ENCODE measurements around the gene FAIM2.
"Not testable (repeated sequence)": the region's sequence is repeated elsewhere in the genome, so short reads cannot be mapped to it uniquely, and the experiment has no call there.

The FAIM2 gene

GRCh38 chr12:49889361-49890095 is 14.2 kb downstream of the FAIM2 start:
- Mint-ChIP-seq H3K9me3 (no peaks in the 10 kb centered on the region), H3K36me3 (ENCODE audit: low read depth) (no peaks in the 10 kb centered on the region), H3K27me3 (ENCODE audit: low read depth) (peaks cover 6% of the 10 kb centered on the region), H3K4me3 (no peak overlapping the region), H3K4me1 (ENCODE audit: low read depth) (no peaks in the 10 kb centered on the region), H3K27ac (no peak overlapping the region)
- DNase-seq (ENCODE audit: low spot score) = no peak

GRCh38 chr12:49888461-49889151 is 15.1 kb downstream of the FAIM2 start:
- H3K4me3 Mint-ChIP-seq = no peak overlapping the region
- H3K4me1 Mint-ChIP-seq (ENCODE audit: low read depth) = no peaks in the 10 kb centered on the region
- H3K9me3 Mint-ChIP-seq = no peaks in the 10 kb centered on the region
- H3K36me3 Mint-ChIP-seq (ENCODE audit: low read depth) = no peaks in the 10 kb centered on the region
- H3K27me3 Mint-ChIP-seq (ENCODE audit: low read depth) = peaks cover 8% of the 10 kb centered on the region
- no peak for DNase-seq (ENCODE audit: low spot score)
- H3K27ac Mint-ChIP-seq = no peak overlapping the region

- H3K4me1 Mint-ChIP-seq (ENCODE audit: low read depth) = no peaks in the 10 kb centered on the region
- no peaks in the 10 kb centered on the region for H3K9me3 Mint-ChIP-seq
- no peaks in the 10 kb centered on the region for H3K36me3 Mint-ChIP-seq (ENCODE audit: low read depth)
- no peak overlapping the region for H3K4me3 Mint-ChIP-seq
- DNase-seq (ENCODE audit: low spot score) = no peak
- peaks cover 10% of the 10 kb centered on the region for H3K27me3 Mint-ChIP-seq (ENCODE audit: low read depth)
- H3K27ac Mint-ChIP-seq = no peak overlapping the region
Observed at GRCh38 chr12:49887536-49888401, 15.9 kb downstream of the FAIM2 start.

- no peak overlapping the region for H3K4me3 Mint-ChIP-seq
- no peak for DNase-seq (ENCODE audit: low spot score)
- no peaks in the 10 kb centered on the region for H3K36me3 Mint-ChIP-seq (ENCODE audit: low read depth)
- H3K27me3 Mint-ChIP-seq (ENCODE audit: low read depth) = peaks cover 7% of the 10 kb centered on the region
- no peaks in the 10 kb centered on the region for H3K9me3 Mint-ChIP-seq
- no peak overlapping the region for H3K27ac Mint-ChIP-seq
- no peaks in the 10 kb centered on the region for H3K4me1 Mint-ChIP-seq (ENCODE audit: low read depth)
Observed at GRCh38 chr12:49887091-49887490, 16.6 kb downstream of the FAIM2 start.

DNA sequence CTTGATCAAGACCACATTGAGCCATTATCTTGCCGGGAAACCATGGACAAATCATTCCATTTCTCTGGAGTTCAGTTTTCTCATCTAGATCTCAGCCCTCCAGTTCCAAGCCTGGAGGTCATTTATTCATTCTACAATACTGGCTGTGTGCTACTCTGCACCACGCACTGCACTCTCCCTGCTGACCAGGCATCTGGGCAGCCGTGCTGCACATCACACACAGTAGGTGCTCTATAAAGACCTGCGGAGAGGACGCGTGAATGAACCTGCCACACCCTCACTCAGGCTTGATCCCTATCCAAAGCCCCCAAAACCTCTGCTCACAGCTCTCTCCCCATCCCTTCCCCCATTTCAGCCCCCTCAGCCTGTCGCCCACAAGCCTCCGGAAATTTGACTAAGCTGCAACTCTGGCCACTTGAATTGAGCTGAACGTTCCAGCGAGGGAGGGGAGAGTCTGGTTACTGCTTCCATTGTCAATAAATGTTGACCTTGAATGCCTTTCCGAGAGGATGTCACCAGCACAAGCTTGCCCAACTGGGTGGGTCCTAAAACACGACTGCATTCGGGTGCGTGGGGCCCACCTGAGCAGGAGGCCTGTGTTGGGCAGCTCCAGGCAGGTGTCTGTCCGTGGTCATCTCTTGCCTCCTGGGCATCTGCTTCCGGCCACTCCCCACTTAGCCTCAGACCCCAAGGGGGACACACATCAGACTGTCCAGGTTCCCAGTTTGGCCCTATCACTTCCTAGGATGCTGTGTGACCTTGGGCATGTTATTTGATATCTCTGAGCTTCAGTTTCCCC is 17.8 kb downstream of the FAIM2 start:
- H3K27me3 Mint-ChIP-seq (ENCODE audit: low read depth) = peaks cover 7% of the 10 kb centered on the region
- no peak overlapping the region for H3K27ac Mint-ChIP-seq
- H3K4me1 Mint-ChIP-seq (ENCODE audit: low read depth) = no peaks in the 10 kb centered on the region
- DNase-seq (ENCODE audit: low spot score) = no peak
- H3K4me3 Mint-ChIP-seq = no peak overlapping the region
- H3K9me3 Mint-ChIP-seq = no peaks in the 10 kb centered on the region
- H3K36me3 Mint-ChIP-seq (ENCODE audit: low read depth) = no peaks in the 10 kb centered on the region

DNA sequence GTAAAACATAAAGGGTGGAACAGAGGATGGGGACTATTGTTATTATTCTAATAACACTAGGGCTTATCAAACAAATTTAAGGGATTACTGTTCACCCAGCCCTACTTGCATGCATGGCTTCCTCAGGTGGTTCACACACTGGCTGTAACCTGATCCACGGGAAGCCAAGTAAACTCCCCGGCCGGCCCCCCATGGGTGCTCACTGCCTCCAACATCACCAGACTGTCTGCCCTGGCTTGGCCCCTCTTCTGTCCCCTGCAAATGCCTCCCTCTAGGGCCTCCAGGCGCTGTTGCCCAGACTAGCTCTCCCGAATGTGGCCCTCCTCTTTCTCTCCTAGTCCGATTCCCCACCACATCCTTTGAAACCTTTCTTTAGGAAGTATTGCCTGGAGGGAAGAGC is 18.6 kb downstream of the FAIM2 start:
- Mint-ChIP-seq H3K9me3 (peaks cover 7% of the 10 kb centered on the region), H3K27me3 (ENCODE audit: low read depth) (peaks cover 7% of the 10 kb centered on the region), H3K36me3 (ENCODE audit: low read depth) (no peaks in the 10 kb centered on the region), H3K4me3 (no peak overlapping the region), H3K27ac (no peak overlapping the region), H3K4me1 (ENCODE audit: low read depth) (no peaks in the 10 kb centered on the region)
- no peak for DNase-seq (ENCODE audit: low spot score)

GRCh38 chr12:49882851-49883464 is 20.7 kb downstream of the FAIM2 start:
- Mint-ChIP-seq H3K27ac (no peak overlapping the region), H3K27me3 (ENCODE audit: low read depth) (peaks cover 7% of the 10 kb centered on the region), H3K4me3 (no peak overlapping the region), H3K36me3 (ENCODE audit: low read depth) (peaks cover 2% of the 10 kb centered on the region), H3K4me1 (ENCODE audit: low read depth) (no peaks in the 10 kb centered on the region), H3K9me3 (peaks cover 29% of the 10 kb centered on the region)
- DNase-seq (ENCODE audit: low spot score) = no peak

DNA sequence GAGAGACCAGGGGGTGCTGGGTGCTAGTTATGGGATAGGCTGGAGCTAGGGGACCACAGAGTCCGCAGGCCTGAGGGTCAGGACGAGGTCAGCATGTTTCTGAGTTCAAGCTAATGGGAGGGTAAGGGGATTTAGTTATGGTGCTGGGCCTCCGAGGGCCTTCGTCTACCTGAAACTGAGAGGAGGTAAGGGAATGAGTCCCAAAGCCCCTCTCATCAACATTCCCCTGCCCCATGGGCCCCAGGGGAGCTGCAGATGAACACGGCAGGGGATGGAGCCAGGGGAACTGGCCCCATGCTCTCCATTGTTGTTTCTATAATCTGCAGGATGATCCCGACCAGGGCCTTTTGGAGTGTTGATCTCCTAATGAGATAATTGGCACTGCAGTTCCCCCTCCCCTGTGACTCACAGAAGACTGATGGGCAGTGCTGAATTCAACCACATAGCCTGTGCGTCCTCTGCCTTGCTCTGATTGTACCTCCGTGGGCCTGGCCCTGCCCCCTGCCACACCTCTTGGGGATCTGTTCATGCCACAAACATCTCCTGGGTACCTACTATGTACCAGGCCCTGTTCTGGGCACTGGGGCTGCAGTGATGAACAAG is 21.4 kb downstream of the FAIM2 start:
- H3K4me3 Mint-ChIP-seq = no peak overlapping the region
- peaks cover 33% of the 10 kb centered on the region for H3K9me3 Mint-ChIP-seq
- H3K27me3 Mint-ChIP-seq (ENCODE audit: low read depth) = peaks cover 7% of the 10 kb centered on the region
- peaks cover 2% of the 10 kb centered on the region for H3K36me3 Mint-ChIP-seq (ENCODE audit: low read depth)
- no peak overlapping the region for H3K27ac Mint-ChIP-seq
- no peaks in the 10 kb centered on the region for H3K4me1 Mint-ChIP-seq (ENCODE audit: low read depth)
- DNase-seq (ENCODE audit: low spot score) = no peak

DNA sequence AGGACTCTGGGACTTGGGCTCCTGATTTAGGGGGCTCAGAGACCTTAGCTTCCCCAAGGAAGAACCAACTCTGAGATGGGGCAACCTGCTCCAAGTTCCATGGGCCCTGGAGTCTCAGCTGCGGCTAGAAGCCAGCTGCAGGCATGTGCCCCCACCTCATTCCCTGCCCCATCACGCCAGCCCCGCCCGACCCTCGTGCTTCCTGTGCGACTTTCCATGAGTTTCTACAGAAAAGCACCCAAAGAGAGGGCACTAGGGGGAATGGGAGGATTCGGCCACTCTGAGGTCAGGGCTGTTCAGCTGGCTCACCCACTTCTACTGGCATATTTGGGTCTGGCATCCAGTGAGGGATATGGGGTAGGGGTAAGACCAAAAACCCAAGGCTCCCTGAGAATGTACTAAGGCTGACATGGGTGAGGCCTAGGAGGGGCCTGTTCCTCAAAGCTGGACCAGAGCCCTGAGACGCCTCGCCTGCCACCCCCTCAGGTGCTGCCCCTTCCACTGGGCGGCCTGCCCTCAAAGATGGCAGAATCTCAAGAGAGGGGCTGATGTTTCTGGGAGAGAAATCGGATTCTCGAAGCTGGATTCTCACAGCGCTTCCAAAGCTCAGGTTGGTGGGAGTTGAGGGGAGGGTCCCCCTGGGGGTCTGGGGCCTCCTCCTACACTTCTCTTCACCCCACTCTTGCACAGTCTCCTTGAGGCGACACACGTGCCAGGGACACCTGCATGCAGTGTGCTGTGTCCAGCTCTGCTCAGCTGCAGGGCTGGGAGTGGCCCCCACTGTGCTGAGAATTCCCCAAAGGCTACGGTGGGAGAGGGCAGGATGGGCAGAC is 22.1 kb downstream of the FAIM2 start:
- no peak overlapping the region for H3K4me3 Mint-ChIP-seq
- no peak overlapping the region for H3K27ac Mint-ChIP-seq
- no peak for DNase-seq (ENCODE audit: low spot score)
- H3K27me3 Mint-ChIP-seq (ENCODE audit: low read depth) = peaks cover 5% of the 10 kb centered on the region
- H3K36me3 Mint-ChIP-seq (ENCODE audit: low read depth) = peaks cover 2% of the 10 kb centered on the region
- H3K9me3 Mint-ChIP-seq = peaks cover 33% of the 10 kb centered on the region
- no peaks in the 10 kb centered on the region for H3K4me1 Mint-ChIP-seq (ENCODE audit: low read depth)

DNA sequence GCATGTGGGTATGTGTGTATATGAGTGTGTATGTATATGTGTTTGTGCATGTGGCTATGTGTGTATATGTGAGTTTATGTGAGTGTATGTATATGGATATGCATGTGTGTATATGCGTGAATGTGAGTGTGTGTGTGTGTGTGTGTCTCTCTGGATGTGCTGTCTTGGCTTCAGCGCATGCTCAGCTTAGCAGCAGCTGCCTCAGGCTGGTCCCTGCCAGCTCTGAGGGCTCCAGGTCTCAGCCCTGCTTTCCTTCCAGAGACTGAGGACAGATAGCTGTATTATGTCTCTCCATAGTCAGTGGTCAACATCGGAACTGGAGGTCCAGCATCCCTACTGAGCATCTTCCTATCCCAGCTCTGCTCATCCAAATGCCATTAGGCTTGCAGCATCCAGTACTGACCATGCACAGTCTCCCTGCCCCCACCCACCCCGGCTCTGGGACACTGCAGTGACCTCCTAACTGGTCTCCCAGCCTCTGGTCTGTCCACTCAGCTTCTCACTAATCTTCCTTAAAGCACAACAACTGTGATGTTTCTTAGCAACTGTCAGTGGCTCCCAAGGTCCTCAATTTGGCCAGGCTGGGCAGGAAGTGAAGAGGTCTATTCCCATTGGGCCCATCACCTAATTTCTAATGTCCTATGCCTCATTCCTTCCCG is 22.8 kb downstream of the FAIM2 start:
- DNase-seq (ENCODE audit: low spot score) = no peak
- H3K4me3 Mint-ChIP-seq = no peak overlapping the region
- H3K27me3 Mint-ChIP-seq (ENCODE audit: low read depth) = peaks cover 5% of the 10 kb centered on the region
- H3K27ac Mint-ChIP-seq = no peak overlapping the region
- H3K4me1 Mint-ChIP-seq (ENCODE audit: low read depth) = no peaks in the 10 kb centered on the region
- H3K36me3 Mint-ChIP-seq (ENCODE audit: low read depth) = peaks cover 2% of the 10 kb centered on the region
- H3K9me3 Mint-ChIP-seq = peaks cover 33% of the 10 kb centered on the region

DNA sequence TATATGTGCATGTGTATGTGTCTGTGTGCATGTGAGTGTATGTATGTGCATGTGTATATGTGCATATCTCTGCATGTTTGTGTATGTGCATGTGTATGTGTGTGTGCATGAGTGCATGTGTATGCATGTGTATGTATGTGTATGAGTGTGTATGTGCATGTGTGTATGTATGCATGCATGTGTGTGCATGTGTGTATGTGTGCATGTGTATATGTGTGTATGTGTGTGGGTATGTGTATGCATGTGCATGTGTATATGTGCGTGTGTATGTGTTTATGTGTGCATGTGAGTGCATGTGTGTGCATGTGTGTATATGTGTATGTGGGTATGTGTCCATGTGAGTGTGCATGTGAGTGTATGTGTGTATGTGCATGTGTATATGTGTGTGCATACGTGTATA is 24.6 kb downstream of the FAIM2 start:
- H3K9me3 Mint-ChIP-seq = peaks cover 33% of the 10 kb centered on the region
- DNase-seq (ENCODE audit: low spot score); H3K4me1 Mint-ChIP-seq (ENCODE audit: low read depth); H3K27me3 Mint-ChIP-seq (ENCODE audit: low read depth); H3K4me3 Mint-ChIP-seq; H3K36me3 Mint-ChIP-seq (ENCODE audit: low read depth); H3K27ac Mint-ChIP-seq: not testable (repeated sequence)

GRCh38 chr12:49878021-49878420 is 25.7 kb downstream of the FAIM2 start:
- Mint-ChIP-seq H3K27ac (no peak overlapping the region), H3K27me3 (ENCODE audit: low read depth) (no peaks in the 10 kb centered on the region)

More at GRCh38 chr12:49878021-49878420, 25.7 kb downstream of the FAIM2 start:
- Mint-ChIP-seq H3K36me3 (ENCODE audit: low read depth) (peaks cover 2% of the 10 kb centered on the region), H3K9me3 (peaks cover 33% of the 10 kb centered on the region), H3K4me3 (no peak overlapping the region), H3K4me1 (ENCODE audit: low read depth) (no peaks in the 10 kb centered on the region)
- DNase-seq (ENCODE audit: low spot score) = no peak
